ENCODE measurements around the gene LOXL3. TPM values are rescaled to one million over a fixed set of nuclear protein-coding genes. Genes with fewer than 3 reads are reported as not detected.

LOXL3 gene
- total and polyA plus RNA-seq, 2 donors (not counting 1 experiment from before 2014, with no cell fraction given), result 0.97 to 1.2 TPM

DNA sequence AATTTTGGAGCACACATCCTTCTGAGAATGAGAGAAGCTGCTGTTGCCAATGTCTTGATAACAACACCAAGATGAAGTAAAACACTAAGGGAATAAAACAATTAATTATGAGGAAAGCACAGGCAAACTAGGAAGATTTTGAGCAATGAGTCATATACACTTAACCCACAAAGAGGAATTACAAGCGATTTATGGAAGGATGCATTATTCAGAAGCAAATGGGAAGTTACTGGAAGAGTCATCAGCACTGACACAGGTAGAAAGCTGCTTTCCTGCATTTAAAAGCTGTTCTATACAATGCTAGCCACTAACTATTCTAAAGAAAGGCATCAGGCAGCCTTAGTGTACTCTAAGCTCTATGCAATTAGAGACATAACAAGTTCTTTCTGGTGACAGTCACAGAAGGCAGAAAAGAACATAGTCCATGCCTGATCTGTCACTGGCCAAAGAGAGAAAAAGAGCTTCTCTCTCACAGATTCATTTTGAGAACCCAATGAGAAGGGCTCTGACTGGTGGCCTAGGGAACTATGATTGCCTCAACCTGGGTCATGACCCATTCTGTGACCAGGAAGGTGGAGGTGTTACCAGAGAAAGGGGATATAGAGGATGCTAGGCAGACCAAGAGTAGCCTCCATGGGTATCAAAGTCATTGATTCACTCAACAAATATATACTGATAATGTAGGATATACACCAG, 49.0 kb upstream of the LOXL3 start:
- DNase-seq, result no peak
- H3K4me2 ChIP-seq (replicated peaks; ENCODE audit: low read depth, low read length, poor library complexity, severe bottlenecking), result no peak overlapping the region
- H3K4me3 Mint-ChIP-seq, result no peak overlapping the region
- peaks cover 18% of the 10 kb centered on the region for H3K27me3 Mint-ChIP-seq
- no peak overlapping the region for H3K27ac Mint-ChIP-seq
- TF ChIP-seq CTCF (IDR thresholded peaks at IDR 0.05) (no peak), EZH2 (IDR thresholded peaks at IDR 0.05; ENCODE audit: borderline replicate concordance, insufficient read depth, low read depth, low read length, poor library complexity, severe bottlenecking) (no peak)
- no peaks in the 10 kb centered on the region for H3K36me3 ChIP-seq (replicated peaks in 1 of 2; ENCODE audit: control extremely low read depth in 1 of 2, control insufficient read depth in 1 of 2, extremely low read depth in 1 of 2, insufficient read depth in 2 of 2, low read length in 1 of 2)
- H3K4me3 ChIP-seq (ENCODE audit: control extremely low read depth in 1 of 5, extremely low read depth in 1 of 5, insufficient read depth in 1 of 5, low read depth in 2 of 5, low read length in 4 of 5), result no peak overlapping the region
- no peaks in the 10 kb centered on the region for H3K79me2 ChIP-seq (ENCODE audit: control insufficient read depth, insufficient read depth, low read length)
- no peaks in the 10 kb centered on the region for H3K9me3 Mint-ChIP-seq (ENCODE audit: insufficient read depth)
- intact Hi-C loops (cut with micrococcal nuclease), result no loop called here
- no peak overlapping the region for H3K27ac ChIP-seq (ENCODE audit: low read length in 2 of 2)
- H3K9me3 ChIP-seq (ENCODE audit: control extremely low read depth in 1 of 3, control insufficient read depth in 2 of 3, insufficient read depth in 1 of 3, low read length in 2 of 3), result no peaks in the 10 kb centered on the region
- H3K9ac ChIP-seq (ENCODE audit: low read length), result no peak overlapping the region
- H3K27me3 ChIP-seq (replicated peaks in 1 of 4; ENCODE audit: control extremely low read depth in 1 of 4, control insufficient read depth in 3 of 4, insufficient read depth in 4 of 4, low read length in 3 of 4), result peaks cover 0 to 19% (median 6%) of the 10 kb centered on the region in 4 experiments
- WGBS (ENCODE audit: insufficient coverage), result no CpG with 5 or more reads among the region's 1 CpG
- no peaks in the 10 kb centered on the region for H4K20me1 ChIP-seq (ENCODE audit: control insufficient read depth, insufficient read depth, low read length, poor library complexity, severe bottlenecking)
- H2AFZ ChIP-seq (ENCODE audit: insufficient read depth, low read depth, low read length, poor library complexity, severe bottlenecking), result no peak overlapping the region
- peaks cover 3 to 5% of the 10 kb centered on the region in 2 donors for H3K4me1 ChIP-seq (ENCODE audit: control insufficient read depth in 2 of 2, insufficient read depth in 2 of 2, low read length in 2 of 2)
- CTCF ChIA-PET, result interaction anchor here (2.8 kb wide), 1 partner anchor 13 kb away, joined by 12 read pairs; no protein-coding TSS in a partner anchor
- no peak for ATAC-seq (ENCODE audit: low read depth)
- peaks cover 5% of the 10 kb centered on the region for H3K4me1 Mint-ChIP-seq
- POLR2A ChIA-PET, result no interaction called here

GRCh38 chr2:74599676-74600075, 45.9 kb upstream of the LOXL3 start:
- CTCF ChIA-PET, result interaction anchor here (0.5 to 3.5 kb wide), 4 partner anchors 11 to 114 kb away, joined by 3 to 14 read pairs (median 3); no protein-coding TSS in a partner anchor

More at GRCh38 chr2:74599676-74600075, 45.9 kb upstream of the LOXL3 start:
- H3K4me3 ChIP-seq (ENCODE audit: control extremely low read depth in 1 of 5, extremely low read depth in 1 of 5, insufficient read depth in 1 of 5, low read depth in 2 of 5, low read length in 4 of 5), result no peak overlapping the region
- POLR2A ChIA-PET, result no interaction called here
- H2AFZ ChIP-seq (ENCODE audit: insufficient read depth, low read depth, low read length, poor library complexity, severe bottlenecking), result no peak overlapping the region
- H3K27me3 ChIP-seq (replicated peaks in 1 of 4; ENCODE audit: control extremely low read depth in 1 of 4, control insufficient read depth in 3 of 4, insufficient read depth in 4 of 4, low read length in 3 of 4), result peaks cover 0 to 19% (median 6%) of the 10 kb centered on the region in 4 experiments
- ATAC-seq (ENCODE audit: low read depth) (peak; percentile 57), DNase-seq (peak; percentile 42)
- H3K4me2 ChIP-seq (replicated peaks; ENCODE audit: low read depth, low read length, poor library complexity, severe bottlenecking), result no peak overlapping the region
- TF ChIP-seq EZH2 (IDR thresholded peaks at IDR 0.05; ENCODE audit: borderline replicate concordance, insufficient read depth, low read depth, low read length, poor library complexity, severe bottlenecking) (no peak), CTCF (IDR thresholded peaks at IDR 0.05) (no peak)
- Mint-ChIP-seq H3K4me1 (peaks cover 5% of the 10 kb centered on the region), H3K4me3 (no peak overlapping the region), H3K27ac (no peak overlapping the region), H3K27me3 (peaks cover 18% of the 10 kb centered on the region), H3K9me3 (ENCODE audit: insufficient read depth) (no peaks in the 10 kb centered on the region)
- H3K4me1 ChIP-seq (ENCODE audit: control insufficient read depth in 2 of 2, insufficient read depth in 2 of 2, low read length in 2 of 2), result peaks cover 3 to 5% of the 10 kb centered on the region in 2 donors
- no peak overlapping the region for H3K9ac ChIP-seq (ENCODE audit: low read length)
- H4K20me1 ChIP-seq (ENCODE audit: control insufficient read depth, insufficient read depth, low read length, poor library complexity, severe bottlenecking), result no peaks in the 10 kb centered on the region
- no peak overlapping the region for H3K27ac ChIP-seq (ENCODE audit: low read length in 2 of 2)
- no CpG with 5 or more reads among the region's 3 CpGs for WGBS (ENCODE audit: insufficient coverage)
- no peaks in the 10 kb centered on the region for H3K9me3 ChIP-seq (ENCODE audit: control extremely low read depth in 1 of 3, control insufficient read depth in 2 of 3, insufficient read depth in 1 of 3, low read length in 2 of 3)
- H3K79me2 ChIP-seq (ENCODE audit: control insufficient read depth, insufficient read depth, low read length), result no peaks in the 10 kb centered on the region
- no peaks in the 10 kb centered on the region for H3K36me3 ChIP-seq (replicated peaks in 1 of 2; ENCODE audit: control extremely low read depth in 1 of 2, control insufficient read depth in 1 of 2, extremely low read depth in 1 of 2, insufficient read depth in 2 of 2, low read length in 1 of 2)
- intact Hi-C loops (cut with micrococcal nuclease), result no loop called here
